Activated CD4-positive, alpha-beta T cell treated with anti-CD3 and anti-CD28 coated beads, Interleukin-2, amount 50 U/mL, for 1 hour (primary cell): Measurements from ENCODE around the gene MTRF1.
A peak's percentile ranks its signal among the peaks of the same experiment; 100 is the strongest.

Experiments used
- DNase-seq: peaks from one replicate; pipeline ENCODE4 v3.0.0-alpha.2; 2020

MTRF1 gene

GRCh38 chr13:41276824-41277223 lies 13.4 kb upstream of the MTRF1 start:
- no peak for DNase-seq

DNA sequence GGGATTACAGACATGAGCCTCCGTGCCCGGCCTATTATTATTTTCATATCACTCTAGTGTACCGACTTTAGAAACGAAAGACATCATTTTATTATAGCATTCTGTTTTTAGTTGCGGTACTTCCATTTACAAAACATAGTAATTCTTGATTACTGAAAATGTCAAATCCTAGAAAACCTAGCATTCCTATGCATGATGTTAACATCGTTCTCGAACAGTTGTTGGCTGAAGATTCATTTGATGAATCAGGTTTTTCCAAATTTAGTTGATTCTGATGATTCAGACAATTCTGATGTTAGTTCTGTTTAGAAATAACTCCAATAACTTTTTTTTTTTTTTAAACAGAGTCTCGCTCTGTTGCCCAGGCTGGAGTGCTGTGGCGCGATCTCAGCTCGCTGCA lies 11.5 kb upstream of the MTRF1 start:
- DNase-seq, result no peak

- DNase-seq, result no peak
Observed at GRCh38 chr13:41273831-41274441, 10.6 kb upstream of the MTRF1 start.

- no peak for DNase-seq
Observed at GRCh38 chr13:41271456-41272285, 8.3 kb upstream of the MTRF1 start.

GRCh38 chr13:41268764-41269163 lies 5.4 kb upstream of the MTRF1 start:
- DNase-seq, result no peak

- no peak for DNase-seq
Observed at GRCh38 chr13:41267106-41267505, 3.7 kb upstream of the MTRF1 start.

- no peak for DNase-seq
Observed at GRCh38 chr13:41259875-41260501, 3.4 kb downstream of the MTRF1 start.

DNA sequence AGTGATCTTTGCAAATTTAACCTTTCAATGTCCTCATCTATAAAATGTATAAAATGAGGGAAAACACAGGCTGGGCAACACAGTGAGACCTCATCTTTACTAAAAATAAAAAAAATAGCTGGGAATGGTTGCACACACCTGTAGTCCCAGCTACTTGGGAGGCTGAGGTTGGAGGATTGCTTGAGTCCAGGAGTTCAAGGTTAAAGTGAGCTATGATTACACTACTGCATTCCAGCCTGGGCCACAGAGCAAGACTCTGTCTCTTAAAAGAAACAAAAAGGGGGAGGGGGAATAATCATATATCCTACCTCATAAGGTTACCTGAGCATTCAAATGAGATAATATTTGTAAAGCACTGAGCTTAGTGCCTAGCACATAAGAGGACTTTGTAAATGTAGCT lies 5.8 kb downstream of the MTRF1 start:
- DNase-seq, result no peak

DNA sequence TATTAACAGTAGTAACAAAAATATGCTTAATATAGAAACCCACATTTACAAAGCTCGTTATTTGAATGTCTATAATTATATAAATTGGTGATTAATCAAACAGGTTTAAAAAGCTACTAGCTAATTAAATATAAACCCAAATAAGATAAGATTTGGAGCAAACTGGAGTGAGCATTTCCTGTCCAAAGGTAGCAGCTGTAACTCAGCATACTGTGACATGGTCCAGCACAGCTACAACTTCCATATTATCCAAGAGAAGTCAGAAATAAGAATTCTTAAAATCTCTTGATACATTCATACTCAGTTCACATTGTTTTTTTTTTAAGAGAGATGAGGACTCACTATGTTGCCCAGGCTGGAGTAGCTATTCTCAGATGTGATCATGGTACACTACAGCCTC lies 8.5 kb downstream of the MTRF1 start:
- no peak for DNase-seq

- no peak for DNase-seq
Observed at GRCh38 chr13:41250993-41251392, 12.4 kb downstream of the MTRF1 start.

DNA sequence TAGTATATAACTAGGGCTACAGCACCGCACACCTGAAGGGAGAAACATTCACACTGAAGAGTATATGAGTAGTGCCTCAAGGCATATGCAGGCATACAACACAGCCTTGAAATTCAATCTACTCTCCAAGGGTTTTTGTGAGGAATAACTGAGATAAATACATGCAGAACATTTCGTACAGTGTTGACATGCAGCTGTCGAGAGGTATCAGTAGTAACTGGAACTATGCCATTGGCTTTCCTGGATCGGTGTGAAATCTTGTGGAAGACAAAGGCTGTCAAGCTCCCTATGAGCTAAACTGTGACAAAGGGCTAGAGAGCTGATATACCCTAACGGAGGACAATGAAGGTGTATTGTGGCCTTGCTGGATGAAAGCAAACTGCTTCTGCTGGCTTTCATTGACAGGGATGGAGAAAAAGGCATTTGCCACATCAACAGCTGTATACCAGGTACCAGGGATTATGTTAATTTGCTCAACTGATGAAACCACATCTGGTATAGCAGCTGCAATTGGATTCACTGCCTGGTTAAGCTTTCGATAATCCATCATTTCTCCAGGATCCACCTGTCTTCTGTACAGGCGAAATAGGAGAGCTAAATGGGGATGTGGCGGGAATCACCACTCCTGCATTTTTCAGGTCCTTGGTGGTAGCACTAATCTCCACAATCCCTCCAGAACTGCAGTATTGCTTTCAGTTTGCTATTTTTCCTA lies 16.3 kb downstream of the MTRF1 start:
- no peak for DNase-seq

- no peak for DNase-seq
Observed at GRCh38 chr13:41244556-41244955, 18.8 kb downstream of the MTRF1 start.

DNA sequence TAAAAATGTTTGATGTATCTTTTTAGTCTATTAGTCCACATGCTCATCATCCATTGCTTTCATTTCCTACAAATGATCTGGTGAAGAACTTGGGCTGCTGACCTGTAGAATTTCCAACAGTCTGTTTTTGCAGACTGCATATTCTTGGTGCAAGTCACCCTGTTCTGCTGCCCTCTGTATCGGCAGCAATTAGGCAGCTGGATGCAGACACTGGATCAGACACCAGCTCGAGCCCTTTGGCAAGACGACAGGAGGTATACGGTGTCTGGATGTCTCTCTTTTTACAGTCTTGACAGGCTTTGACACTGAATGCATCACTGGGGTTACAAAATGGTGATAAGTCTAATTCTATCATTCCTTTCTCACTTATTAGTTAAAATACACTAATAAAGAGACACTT lies 21.8 kb downstream of the MTRF1 start:
- no peak for DNase-seq

DNA sequence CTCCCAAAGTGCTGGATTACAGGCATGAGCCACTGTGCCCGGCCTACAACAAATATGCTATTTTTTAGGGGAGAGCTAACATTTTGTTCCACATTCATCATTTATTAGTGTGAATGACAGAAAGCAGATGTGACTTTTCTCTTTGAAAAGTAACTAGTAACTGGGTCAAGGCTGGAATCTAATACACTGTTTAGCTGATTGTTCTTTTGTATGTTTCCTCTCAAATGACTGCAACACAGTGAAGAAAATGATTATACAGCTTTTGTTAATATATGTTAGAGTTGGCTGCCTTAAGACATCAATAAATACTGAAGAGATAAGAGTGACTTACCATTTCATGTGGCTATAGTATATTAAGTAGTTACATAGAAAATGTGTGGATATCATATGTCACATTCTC lies 27.0 kb downstream of the MTRF1 start:
- no peak for DNase-seq

DNA sequence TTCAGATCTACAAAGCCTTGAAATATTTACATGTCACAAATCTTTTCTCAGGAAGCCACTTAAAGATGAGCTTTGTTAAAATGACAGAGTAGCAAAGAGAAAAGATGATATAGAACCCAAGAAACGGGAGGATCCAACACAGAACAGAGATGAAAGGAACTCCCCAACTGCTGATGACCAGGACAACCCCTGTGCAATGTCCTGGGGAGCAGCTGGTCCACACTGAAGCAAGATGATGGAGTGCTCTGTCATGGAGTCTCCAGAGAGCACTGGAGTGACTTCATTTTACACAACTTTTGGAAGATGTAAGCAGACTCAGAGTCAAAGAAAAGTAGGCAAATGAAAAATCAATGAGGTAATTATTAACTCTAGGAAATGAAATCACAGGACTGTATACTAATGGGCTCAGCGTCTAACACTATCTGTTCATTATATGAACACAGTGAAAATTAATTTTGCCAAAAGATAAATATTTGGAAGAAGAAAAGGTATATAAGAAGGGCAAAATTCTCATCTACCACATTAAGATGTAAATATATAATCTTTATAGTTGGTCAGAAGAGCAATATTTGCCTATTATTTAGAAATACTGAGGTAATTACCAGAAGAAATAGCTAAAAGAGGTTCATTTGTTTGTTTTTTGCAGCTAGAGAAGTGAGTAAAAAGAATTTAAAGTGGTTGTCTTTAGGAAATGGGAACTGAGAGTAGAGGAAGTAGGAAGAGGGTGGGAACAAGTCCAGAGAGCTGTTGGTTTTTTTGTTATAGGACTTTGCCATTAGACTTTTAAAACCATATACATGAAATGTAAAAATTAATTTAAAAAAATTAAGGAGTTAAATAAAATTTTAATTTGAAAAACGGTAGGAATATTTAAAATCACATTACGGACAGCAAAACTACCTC lies 30.5 kb downstream of the MTRF1 start:
- DNase-seq, result no peak

GRCh38 chr13:41231786-41232185 lies 31.6 kb downstream of the MTRF1 start:
- no peak for DNase-seq

- no peak for DNase-seq
Observed at GRCh38 chr13:41231025-41231677, 32.2 kb downstream of the MTRF1 start.

- DNase-seq, result no peak
Observed at GRCh38 chr13:41229356-41229755, 34.0 kb downstream of the MTRF1 start.

DNA sequence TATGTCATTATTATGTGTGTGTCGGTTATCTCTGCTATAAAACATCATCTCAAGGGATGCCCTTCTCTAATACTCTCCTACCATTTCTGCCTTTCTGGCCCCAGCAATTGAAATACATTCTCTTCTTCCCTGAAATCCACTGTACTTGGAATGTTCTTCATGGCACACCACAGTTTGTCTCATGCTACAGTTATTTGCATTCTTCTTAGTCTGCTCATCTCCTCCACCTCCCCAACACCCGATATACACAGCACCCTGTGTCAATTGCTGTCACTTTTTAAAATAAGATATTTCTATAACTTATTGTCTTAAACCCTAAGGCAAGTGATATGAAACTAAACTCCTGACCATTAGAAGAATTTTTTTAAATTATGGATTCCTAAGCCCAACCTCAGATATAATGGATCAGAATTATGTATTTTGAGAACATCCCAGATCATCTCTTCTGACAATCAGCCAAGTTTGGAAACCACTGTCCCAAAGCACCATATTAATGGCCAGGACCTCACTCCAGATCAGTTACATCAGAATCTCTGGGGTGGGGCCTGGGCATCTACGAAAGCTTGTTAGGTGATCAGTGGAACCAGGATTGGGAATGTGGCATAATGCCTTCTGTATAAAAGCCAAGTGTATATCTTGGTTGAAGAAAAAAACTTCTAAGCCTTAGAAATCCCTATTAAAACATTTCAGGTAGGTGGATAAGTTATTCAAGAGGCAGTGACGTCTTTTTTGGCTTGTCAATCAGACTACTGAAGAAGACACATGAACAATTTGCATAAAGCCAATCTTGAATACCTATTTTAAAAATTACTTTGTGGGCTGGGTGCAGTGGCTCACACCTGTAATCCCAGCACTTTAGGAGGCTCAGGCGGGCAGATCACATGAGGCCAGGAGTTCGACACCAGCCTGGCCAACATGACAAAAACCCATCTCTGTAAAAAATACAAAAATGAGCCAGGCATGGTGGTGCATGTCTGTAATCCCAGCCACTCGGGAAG lies 39.0 kb downstream of the MTRF1 start:
- no peak for DNase-seq

DNA sequence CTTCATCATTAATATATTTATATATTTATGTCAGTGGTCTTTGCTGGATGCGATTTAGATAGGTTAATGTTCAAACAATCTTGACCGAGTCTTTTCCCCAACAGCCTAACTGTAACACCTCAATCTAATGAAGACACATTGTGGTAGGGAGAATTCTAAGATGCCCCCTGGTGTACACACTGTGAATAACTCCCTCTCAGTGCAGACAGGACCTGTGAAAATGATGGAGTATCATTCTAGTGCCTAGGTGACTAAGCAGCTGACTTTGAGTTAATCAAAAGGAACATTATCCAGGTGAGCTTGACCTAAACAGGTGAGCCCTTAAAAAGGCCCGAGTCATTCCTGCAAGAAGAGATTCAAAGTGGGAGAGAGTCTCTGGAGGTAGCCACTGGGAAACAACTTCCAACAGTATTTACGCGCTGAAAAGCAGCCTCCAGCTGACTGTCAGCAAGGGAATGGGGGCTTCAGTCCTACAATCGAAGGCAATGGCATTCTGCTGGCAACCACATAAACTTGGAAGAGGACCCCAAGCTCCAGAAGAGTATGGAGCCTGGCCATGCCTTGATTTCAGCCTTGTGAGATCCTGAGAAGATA lies 41.0 kb downstream of the MTRF1 start:
- peak; percentile 40 for DNase-seq
